ENCODE data around the gene DUSP1. TPM values are rescaled to one million over a fixed set of nuclear protein-coding genes. Genes with fewer than 3 reads are reported as not detected.

Gene DUSP1
- total and polyA plus RNA-seq, 9 of the 15 experiments (the other 6 are each of a cell fraction or from before 2014, with no cell fraction given): 2.1 to 14.2 (median 8.5) TPM

DNA sequence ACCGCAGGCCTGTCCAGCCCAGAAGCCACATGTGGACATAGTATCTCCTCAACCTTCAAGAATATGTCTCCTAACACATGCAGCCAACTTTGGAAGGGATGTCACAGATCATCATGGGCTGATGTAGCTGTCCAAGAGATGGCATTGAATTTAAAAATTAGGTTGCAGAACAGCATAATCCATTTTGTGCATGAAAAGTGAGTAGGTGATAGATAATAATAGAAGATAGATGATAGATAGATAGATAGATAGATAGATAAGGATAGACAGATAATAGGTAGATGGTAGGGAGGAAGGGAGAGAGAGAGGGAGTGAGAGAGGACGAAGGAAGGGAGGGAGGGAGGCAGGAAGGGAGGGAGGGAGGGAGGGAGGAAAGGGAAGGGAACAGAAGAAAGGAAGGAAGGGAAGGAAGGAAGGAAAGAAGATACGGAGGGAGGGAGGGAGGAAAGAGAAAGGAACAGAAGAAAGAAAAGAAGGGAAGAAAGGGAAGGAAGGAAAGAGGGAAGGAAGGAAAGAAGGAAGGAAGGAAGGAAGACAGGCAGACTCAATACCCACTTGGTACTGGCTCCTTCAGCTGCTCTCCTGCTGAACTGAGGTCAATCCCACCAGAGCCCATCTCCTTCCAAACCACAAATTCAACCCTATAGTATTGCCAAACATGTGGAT is 34.2 kb upstream of the DUSP1 start (continued):
- TF ChIP-seq, protein P1, sequence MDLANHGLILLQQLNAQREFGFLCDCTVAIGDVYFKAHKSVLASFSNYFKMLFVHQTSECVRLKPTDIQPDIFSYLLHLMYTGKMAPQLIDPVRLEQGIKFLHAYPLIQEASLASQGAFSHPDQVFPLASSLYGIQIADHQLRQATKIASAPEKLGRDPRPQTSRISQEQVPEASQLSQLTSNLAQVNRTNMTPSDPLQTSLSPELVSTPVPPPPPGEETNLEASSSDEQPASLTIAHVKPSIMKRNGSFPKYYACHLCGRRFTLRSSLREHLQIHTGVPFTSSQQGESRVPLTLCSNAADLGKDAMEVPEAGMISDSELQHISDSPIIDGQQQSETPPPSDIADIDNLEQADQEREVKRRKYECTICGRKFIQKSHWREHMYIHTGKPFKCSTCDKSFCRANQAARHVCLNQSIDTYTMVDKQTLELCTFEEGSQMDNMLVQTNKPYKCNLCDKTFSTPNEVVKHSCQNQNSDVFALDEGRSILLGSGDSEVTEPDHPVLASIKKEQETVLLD (IDR thresholded peaks at IDR 0.05): peak; percentile 75; the same call in 1 of the 2 replicates
- no peak for TF ChIP-seq NR2F6 (CRISPR knock-in tag; IDR thresholded peaks at IDR 0.05)
- TF ChIP-seq FOXJ2 (tag; IDR thresholded peaks at IDR 0.05): no peak
- TF ChIP-seq E2F4 (CRISPR knock-in tag; IDR thresholded peaks at IDR 0.05; ENCODE audit: low read depth): no peak
- peak; percentile 63 for TF ChIP-seq MTA1 (IDR thresholded peaks at IDR 0.05; ENCODE audit: borderline replicate concordance)
- TF ChIP-seq HOXB6 (CRISPR knock-in tag; IDR thresholded peaks at IDR 0.05; ENCODE audit: borderline replicate concordance): no peak
- TF ChIP-seq ZFP36 (IDR thresholded peaks at IDR 0.05; ENCODE audit: low read depth, low read length, partially characterized antibody): no peak
- TF ChIP-seq RCOR1 (IDR thresholded peaks at IDR 0.05; ENCODE audit: borderline replicate concordance in 1 of 2, low read depth in 2 of 2, low read length in 2 of 2): no peak
- no peak for TF ChIP-seq ZNF12 (CRISPR knock-in tag; IDR thresholded peaks at IDR 0.05)
- TF ChIP-seq, protein P2, sequence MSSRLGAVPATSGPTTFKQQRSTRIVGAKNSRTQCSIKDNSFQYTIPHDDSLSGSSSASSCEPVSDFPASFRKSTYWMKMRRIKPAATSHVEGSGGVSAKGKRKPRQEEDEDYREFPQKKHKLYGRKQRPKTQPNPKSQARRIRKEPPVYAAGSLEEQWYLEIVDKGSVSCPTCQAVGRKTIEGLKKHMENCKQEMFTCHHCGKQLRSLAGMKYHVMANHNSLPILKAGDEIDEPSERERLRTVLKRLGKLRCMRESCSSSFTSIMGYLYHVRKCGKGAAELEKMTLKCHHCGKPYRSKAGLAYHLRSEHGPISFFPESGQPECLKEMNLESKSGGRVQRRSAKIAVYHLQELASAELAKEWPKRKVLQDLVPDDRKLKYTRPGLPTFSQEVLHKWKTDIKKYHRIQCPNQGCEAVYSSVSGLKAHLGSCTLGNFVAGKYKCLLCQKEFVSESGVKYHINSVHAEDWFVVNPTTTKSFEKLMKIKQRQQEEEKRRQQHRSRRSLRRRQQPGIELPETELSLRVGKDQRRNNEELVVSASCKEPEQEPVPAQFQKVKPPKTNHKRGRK (tag; IDR thresholded peaks at IDR 0.05): peak; percentile 89
- no peak for TF ChIP-seq STAT6 (CRISPR knock-in tag; IDR thresholded peaks at IDR 0.05)
- TF ChIP-seq XRCC3 (IDR thresholded peaks at IDR 0.05): no peak
- TF ChIP-seq, protein P3, sequence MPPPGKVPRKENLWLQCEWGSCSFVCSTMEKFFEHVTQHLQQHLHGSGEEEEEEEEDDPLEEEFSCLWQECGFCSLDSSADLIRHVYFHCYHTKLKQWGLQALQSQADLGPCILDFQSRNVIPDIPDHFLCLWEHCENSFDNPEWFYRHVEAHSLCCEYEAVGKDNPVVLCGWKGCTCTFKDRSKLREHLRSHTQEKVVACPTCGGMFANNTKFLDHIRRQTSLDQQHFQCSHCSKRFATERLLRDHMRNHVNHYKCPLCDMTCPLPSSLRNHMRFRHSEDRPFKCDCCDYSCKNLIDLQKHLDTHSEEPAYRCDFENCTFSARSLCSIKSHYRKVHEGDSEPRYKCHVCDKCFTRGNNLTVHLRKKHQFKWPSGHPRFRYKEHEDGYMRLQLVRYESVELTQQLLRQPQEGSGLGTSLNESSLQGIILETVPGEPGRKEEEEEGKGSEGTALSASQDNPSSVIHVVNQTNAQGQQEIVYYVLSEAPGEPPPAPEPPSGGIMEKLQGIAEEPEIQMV (tag; conservative IDR thresholded peaks at IDR 0.05; ENCODE audit: low read depth): no peak
- no peak for TF ChIP-seq RFX1 (IDR thresholded peaks at IDR 0.05)
- no peak for TF ChIP-seq MAX (CRISPR knock-in tag; IDR thresholded peaks at IDR 0.05)
- TF ChIP-seq NFRKB (IDR thresholded peaks at IDR 0.05; ENCODE audit: low read depth): no peak
- TF ChIP-seq ZNF75A (CRISPR knock-in tag; IDR thresholded peaks at IDR 0.05): no peak
- no peak for TF ChIP-seq TAF1 (IDR thresholded peaks at IDR 0.05; ENCODE audit: control insufficient read depth, extremely low read depth, insufficient read depth, low read length, severe bottlenecking)
- TF ChIP-seq FIP1L1 (IDR thresholded peaks at IDR 0.05; ENCODE audit: low read depth, low read length, poor library complexity, severe bottlenecking): no peak
